GM13977 (cell line): Measurements from ENCODE around the gene EDRF1.

Experiments
- DNase-seq: peaks from one replicate; pipeline ENCODE4 v3.0.0; 2012; ENCODE audit warnings: low spot score
- CTCF ChIP-seq: IDR thresholded peaks from 2 replicates; pipeline ENCODE4 v1.5.1; 2012; ENCODE audit warnings: mild to moderate bottlenecking, control low read depth; ENCODE audit not compliant: insufficient read depth; ENCODE audit errors: extremely low read depth, missing control alignments
- in situ Hi-C: fragments of 300-500 bp; cut with MboI; formaldehyde crosslinking; loops from one replicate; pipeline ENCODE4 v1.12.0; 2022; ENCODE audit warnings: low sequenced_read_pairs, low pct_unique_long_range_greater_than_20kb, mixed read lengths, inconsistent platforms; ENCODE audit not compliant: unreplicated experiment

Gene EDRF1

GRCh38 chr10:125742465-125742864, 23.0 kb downstream of the EDRF1 start:
- DNase-seq = no peak
- TF ChIP-seq CTCF = no peak
- in situ Hi-C loops = no loop called here

- no peak for DNase-seq
- TF ChIP-seq CTCF = no peak
- in situ Hi-C loops = no loop called here
These were observed 25.4 kb downstream of the EDRF1 start for GRCh38 chr10:125744909-125745308.

GRCh38 chr10:125747417-125747816, 27.9 kb downstream of the EDRF1 start:
- DNase-seq = no peak
- no peak for TF ChIP-seq CTCF
- in situ Hi-C loops = no loop called here

GRCh38 chr10:125756196-125756595, 36.7 kb downstream of the EDRF1 start:
- TF ChIP-seq CTCF = no peak
- no peak for DNase-seq
- in situ Hi-C loops = no loop called here

GRCh38 chr10:125756853-125757487, 37.5 kb downstream of the EDRF1 start:
- no peak for TF ChIP-seq CTCF
- in situ Hi-C loops = no loop called here
- DNase-seq = no peak

GRCh38 chr10:125757742-125758141, 38.2 kb downstream of the EDRF1 start:
- TF ChIP-seq CTCF = no peak
- in situ Hi-C loops = no loop called here
- DNase-seq = no peak

- no peak for DNase-seq
- in situ Hi-C loops = no loop called here
- TF ChIP-seq CTCF = no peak
These were observed 42.5 kb downstream of the EDRF1 start for GRCh38 chr10:125761961-125762360.
